ELR (cell line): ENCODE results near the gene MLLT1.
"Not testable (repeated sequence)": the region's sequence is repeated elsewhere in the genome, so short reads cannot be mapped to it uniquely, and the experiment has no call there.

Experiments used
- DNase-seq: peaks from one replicate; pipeline ENCODE4 v3.0.0-alpha.2; 2015; ENCODE audit warnings: low read depth

The MLLT1 gene

DNA sequence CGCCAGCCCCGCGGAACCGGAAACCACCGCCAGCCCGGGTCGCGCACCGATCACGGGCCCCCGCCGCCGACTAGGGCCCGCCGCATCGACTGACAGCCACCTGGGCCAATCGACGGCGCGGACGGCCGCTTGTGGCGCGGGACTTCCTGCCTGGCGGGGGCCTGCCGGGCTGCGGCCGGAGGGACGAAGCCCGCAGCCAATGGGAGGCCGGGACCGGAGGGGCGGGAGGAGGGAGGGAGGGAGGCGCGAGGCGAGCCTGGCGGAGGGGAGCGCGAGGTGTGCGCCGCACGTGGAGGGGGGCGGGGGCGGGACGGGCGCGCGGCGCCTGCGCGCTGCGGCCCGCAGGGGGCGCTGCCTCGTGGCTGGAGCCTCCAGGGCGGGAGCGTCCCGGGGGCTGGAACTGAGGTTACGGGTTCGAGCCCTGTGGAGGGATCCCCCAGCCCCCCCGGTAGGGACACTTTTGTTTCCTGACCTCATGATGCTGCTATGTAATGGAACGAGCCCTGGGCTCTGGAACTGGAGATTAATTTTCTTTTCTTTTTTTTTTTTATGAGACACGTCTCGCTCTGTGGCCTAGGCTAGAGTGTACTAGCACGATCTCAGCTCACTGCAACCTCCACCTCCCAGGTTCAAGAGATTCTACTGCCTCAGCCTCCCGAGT, at the start of gene MLLT1:
Gene MLLT1 (minus strand): TSS at position 45 of the 661 bp plus-strand sequence. CDS start 191 bp downstream, outside the sequence.
- DNase-seq: peak; percentile 97

- DNase-seq: no peak
These were observed 47.0 kb upstream of the MLLT1 start for GRCh38 chr19:6326815-6327214.

DNA sequence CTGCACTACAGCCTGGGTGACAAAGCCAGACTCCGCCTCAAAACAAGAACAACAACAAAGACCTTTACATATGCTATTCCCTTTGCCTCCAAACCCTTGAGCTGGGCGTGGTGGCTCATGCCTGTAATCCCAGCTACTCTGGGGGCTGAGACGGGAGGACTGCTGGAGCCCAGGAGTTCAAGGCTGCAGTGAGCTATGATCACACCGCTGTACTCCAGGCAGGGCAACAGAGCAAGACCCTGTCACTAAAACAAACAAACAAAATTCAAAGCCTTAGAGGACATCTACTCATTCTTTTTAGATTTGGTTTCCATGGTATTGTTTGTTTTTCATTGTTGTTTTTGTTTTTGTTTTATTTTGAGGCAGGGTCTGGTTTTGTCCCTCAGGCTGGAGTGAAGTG, 45.8 kb upstream of the MLLT1 start:
- DNase-seq: no peak

GRCh38 chr19:6324757-6325156, 45.0 kb upstream of the MLLT1 start:
- no peak for DNase-seq

DNA sequence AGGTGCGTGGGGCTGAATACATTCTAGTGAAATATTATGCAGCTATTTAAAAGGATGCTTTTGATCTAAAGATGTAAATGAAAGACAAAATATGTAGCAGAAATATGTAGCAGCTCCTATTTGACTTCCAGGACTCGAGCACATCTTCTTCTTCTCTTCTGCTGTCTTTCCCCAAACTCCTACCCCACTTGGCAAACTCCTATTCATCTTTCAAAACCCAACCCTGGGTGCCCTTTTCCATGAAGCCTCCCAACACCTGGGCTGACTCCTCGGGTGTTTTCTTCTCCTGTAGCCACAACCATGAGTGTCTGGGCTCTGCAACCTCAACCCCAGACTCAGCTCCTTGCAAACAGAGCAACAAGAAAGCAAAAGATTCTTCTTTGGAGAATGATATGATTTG, 42.5 kb upstream of the MLLT1 start:
- no peak for DNase-seq

- DNase-seq: no peak
These were observed 39.6 kb upstream of the MLLT1 start for GRCh38 chr19:6319376-6319775.

DNA sequence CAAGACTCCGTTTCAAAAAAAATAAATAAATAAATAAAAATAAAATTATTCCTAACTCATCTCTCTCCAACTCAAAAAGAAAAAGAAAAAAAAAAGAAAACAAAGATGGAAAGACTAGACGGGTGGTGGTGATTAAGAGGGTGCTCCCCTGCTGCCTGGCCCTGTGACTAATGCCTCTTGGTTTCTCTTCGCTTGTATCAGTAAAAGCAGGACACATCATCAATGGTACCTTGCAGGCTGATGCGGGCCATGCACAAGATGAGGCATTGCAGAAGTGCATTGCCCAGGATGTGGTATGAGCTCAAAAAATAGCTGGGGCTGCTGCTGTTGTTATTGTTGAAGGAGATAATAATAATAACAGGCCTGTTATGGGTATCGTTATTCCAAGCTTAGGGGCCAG, 39.0 kb upstream of the MLLT1 start:
- DNase-seq: peak; percentile 58

DNA sequence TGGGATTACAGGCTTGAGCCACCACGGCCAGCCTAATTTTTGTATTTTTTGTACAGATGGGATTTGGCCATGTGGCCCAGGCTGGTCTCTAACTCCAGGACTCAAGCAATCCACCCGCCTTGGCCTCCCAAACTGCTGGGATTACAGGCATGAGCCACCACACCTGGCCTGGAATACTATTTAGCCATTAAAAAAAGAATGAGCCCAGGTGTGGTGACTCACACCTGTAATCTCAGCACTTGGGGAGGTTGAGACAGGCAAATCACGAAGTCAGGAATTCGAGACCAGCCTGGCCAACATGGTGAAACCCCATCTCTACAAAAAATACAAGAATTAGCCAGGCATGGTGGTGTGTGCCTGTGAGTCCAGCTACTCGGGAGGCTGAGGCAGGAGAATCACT, 35.9 kb upstream of the MLLT1 start:
- DNase-seq: not testable (repeated sequence)

GRCh38 chr19:6313398-6313969, 33.7 kb upstream of the MLLT1 start:
- no peak for DNase-seq

DNA sequence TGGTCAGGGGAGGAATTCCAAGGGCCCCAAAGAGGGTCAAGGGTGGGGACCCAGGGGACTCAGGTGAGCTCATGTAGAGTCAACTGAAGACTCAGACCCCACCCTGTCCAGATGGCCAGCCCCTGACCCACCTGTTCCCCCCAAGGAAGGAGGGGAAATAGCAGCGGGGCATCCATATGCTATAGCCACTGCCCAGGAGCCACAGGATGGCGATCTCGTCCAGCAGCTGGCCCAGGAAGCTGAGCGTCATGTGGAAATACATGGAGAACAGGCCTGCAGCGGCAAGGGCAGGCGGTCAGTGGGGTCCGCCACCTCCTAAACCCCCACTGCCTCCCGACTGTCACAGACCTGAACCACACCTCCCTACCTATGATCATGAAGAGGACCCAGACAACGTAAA, 32.2 kb upstream of the MLLT1 start:
- DNase-seq: peak; percentile 12

DNA sequence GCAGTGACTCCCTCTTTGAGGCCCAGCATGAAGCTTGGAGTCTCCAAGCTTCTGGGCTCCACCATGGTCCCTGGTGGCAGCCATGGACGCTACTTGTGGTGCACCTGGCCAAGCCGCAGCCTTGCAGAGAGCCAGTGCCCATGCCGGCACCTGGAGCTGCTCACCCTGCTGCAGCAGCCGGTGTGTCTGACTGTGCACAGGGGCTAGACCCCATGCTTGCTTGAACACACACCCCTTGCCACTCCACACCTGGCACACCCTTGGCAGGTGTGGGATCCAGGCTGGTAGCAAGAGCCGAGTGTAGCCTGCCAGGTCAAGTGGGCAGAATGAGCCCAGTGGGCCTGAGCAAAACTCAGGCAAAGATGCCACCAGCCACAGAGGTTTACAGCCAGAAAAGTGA, 18.6 kb upstream of the MLLT1 start:
- no peak for DNase-seq

DNA sequence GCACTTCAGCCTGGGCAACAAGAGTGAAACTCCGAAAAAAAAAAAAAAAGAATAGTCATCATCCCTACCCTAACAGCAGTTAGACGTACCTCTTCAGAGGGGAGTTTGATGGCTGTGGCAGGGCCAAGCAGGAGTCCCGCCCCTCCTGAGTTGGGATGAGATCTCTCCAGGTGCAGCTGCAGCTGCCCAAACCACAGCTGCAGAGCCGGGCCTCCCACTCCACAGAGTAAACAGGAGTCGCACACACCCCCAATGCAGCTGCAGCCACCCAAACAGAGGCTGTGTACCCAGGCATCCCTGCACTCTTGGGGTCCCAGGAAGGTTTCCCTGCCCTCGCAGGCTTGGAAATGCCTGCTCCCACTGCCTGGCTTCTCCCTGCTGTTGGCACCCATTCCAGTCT, 17.4 kb upstream of the MLLT1 start:
- DNase-seq: no peak

GRCh38 chr19:6292006-6292405, 12.2 kb upstream of the MLLT1 start:
- DNase-seq: no peak

DNA sequence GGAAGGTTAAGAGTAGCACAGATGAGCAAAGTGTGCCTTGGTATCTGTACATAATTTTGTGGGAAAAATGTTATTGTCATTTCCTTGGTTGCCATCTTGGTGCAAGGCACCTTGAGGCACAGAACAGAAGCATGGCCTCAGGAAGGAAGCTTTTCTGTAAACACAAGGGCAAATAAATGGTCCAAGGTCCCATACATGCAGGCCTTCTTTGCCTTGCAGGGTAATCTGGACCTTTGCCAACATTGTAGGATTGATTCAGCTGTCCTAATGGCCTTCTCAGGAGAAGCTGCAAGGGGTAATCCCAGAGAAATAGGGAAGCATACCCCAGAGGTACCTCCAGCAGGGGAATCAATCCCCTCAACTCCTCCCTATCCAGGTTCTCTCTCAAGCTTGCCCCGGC, 9.0 kb upstream of the MLLT1 start:
- DNase-seq: no peak

DNA sequence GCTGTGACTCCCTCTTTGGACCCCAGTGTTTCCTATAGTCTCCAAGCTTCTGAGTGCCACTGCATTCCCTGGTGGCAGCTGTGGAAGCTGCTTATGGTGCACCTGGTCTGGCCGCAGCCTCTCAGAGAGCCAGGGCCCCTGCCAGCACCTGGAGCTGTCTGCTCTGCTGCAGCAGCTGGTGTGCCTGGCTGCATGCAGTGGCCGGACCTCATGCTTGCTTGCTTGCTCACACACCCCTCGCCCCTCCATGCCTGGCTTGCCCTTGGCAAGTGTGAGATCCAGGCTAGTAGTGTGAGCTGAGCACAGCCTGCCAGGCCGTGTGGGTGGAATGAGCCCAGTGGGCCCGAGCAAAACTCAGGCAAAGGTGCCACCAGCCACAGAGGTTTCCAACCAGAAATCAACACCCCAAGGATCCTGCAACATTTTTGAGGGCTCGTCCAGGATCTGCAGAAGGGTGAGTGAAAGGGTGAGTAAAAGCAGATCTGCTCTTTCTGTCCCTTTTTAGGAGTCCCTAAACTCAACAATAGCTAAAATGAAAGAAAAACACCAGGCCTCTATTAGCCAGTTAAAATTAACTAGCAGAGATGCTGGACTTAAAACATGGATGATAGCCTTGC, 7.6 kb upstream of the MLLT1 start:
- no peak for DNase-seq

- no peak for DNase-seq
These were observed 6.9 kb upstream of the MLLT1 start for GRCh38 chr19:6286676-6287075.

GRCh38 chr19:6282393-6282792, 2.6 kb upstream of the MLLT1 start:
- not testable (repeated sequence) for DNase-seq

GRCh38 chr19:6279620-6279930, 200 bp downstream of the MLLT1 start:
- DNase-seq: no peak

DNA sequence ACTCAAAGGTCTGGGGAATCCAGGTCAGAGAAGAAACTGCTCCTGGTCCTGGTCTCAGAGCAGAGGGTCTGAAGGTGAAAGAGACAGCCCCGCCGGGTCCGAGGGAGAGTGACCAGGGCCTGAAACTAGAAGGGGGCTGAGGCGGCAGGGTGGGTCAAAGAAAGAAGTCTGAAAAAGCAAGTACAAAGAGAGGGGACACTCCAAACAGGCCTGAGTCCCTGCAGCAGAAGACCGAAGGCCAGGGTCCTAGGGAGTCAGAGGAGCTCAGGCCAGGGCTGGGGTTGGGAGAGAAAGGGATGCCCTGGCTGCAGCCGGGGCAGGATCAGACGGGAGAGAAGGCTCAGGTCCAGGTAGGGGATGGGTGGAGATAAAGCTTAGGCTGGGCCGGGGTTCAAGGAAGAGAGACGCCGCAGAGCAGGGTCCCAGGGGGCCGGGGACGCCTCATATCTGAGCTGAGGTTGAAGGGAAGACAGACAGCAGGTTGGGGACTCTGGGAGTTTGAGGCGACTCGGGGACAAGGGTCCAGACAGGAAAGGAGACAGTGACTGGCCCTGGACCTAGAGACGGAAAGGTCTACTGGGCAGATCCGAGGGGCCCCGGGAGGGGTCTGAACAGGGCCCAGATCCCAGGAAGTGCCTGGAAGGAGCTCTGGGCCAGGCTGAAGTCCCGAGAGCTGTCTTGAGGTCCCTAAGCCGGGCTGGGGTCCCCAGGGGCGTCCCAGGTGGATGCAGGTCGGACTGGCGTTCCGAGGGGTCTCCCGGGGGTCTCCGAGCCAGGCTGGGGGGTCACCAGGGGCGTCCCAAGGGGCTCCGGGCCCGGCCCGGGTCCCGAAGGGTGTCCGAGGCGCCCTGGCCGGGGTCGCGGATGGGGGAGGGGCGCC, 795 bp downstream of the MLLT1 start:
- no peak for DNase-seq

DNA sequence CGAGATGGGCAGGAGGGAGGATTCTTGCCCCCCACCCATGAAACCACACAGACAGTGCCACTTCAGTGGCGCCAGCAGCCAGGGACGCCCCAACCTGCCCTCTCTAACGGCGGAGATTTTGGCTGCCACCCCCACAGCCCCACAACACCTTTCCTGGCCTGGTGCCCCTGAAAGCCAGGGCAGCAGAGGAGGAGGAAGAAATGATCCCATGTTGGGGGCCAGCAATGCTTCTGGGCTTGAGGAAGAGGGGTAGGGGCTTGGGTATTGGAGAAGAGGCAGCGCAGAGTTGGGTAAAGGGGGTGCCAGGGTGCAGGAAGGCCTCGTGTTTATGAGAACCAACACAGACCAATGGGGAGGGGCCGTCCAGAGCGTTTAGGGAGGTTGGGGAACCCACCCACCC, 1.7 kb downstream of the MLLT1 start:
- no peak for DNase-seq

DNA sequence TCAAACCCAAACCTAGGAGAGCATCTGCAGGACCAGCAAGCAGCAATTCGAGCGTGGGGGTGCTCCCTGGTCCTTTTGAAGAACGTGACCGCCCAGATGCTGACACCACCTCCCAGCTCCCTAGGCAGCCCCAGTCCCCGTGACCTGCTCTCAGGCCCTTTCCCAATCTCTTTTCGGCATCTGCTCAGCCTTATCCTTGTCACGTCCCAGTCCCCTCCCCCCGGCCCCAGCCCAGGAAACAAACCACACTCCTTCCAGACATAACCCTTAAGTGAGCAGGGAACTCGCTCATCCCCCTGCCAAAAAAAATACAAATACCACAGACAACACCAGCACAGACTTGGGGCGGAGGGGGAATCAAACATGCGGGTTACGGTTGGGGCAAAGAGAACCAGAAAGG, 3.3 kb downstream of the MLLT1 start:
- no peak for DNase-seq

DNA sequence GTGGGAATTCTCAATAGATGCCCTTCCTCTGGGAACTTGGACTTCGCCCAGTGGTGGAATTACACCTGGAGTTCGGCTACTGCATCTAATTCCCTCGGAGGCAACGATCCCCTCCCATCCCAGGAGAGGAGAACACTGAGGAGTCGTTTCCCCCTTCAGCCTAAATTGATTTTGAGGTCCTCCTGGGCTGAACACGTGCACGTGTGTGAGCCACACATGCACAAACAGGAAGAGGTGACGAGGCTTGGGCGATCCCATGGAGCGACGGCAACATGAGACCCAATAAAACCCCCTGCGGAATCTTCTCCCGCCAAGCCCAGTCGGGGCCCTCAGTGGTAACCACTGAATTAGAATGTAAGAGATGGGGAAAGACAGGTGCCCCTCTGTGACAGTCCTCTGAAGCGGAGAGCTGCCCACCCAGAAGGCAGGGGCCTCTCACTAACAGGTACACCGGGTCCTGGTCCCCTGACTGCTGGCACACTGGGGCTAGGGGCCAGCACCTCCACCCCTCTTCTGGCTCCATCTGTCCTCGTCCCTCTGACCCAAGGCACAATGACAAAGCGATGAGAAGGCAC, 4.5 kb downstream of the MLLT1 start:
- DNase-seq: no peak

- DNase-seq: no peak
These were observed 5.0 kb downstream of the MLLT1 start for GRCh38 chr19:6274756-6275155.
